ENCODE results near the gene CCDC30.

GRCh38 chr1:42427240-42427639, 35.8 kb upstream of the CCDC30 start:
- TF ChIP-seq POLR2AphosphoS5 (IDR thresholded peaks at IDR 0.05) (no peak), CTCF (IDR thresholded peaks at IDR 0.05) (no peak), POLR2A (IDR thresholded peaks at IDR 0.05) (no peak)

All from upper lobe of left lung (tissue), 4 donors.